ENCODE measurements around the gene P2RY2. TPM values are rescaled to one million over a fixed set of nuclear protein-coding genes. Genes with fewer than 3 reads are reported as not detected.

Gene P2RY2
- total RNA-seq: 2.1 and 2.5 TPM in 2 replicates

DNA sequence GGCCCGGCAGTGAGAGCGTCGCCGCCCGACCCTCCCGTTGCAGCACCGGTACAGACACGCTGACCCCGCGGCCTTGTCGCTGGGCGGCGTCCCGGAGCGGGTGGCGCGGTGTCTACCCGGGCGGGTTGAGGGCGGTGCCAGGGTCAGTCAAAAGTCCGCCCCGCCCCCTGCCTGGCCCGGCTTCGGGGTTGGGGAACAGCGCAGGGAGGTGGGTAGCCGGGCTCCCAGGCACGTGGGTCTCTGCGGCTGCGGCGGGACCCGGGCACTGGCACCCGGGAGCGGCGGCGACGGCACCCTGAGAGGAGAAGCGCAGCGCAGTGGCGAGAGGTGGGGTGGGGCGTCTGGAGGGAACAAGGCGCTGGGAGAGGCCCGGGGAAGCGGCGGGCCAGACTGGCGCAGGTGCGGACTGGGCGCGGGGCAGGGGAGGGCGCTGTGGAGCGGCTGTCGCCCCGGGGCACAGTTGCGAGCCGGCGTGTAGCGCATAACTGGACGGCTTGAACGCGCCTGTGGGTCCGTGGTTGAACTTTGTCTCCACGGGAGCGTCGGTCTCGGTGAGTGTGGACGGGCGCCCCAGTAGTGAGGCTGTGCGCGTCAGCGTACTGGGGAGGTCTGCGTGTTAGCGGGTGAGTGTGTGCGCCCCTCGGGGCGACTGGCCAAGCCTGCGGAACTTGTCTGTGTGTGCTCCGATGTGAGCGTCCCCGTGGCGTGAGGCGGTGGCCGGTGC, at the start of gene P2RY2:
Gene P2RY2, plus strand, starts transcription at position 176 of the 724 bp plus-strand sequence. CDS start 15,879 bp downstream, outside the sequence.

DNA sequence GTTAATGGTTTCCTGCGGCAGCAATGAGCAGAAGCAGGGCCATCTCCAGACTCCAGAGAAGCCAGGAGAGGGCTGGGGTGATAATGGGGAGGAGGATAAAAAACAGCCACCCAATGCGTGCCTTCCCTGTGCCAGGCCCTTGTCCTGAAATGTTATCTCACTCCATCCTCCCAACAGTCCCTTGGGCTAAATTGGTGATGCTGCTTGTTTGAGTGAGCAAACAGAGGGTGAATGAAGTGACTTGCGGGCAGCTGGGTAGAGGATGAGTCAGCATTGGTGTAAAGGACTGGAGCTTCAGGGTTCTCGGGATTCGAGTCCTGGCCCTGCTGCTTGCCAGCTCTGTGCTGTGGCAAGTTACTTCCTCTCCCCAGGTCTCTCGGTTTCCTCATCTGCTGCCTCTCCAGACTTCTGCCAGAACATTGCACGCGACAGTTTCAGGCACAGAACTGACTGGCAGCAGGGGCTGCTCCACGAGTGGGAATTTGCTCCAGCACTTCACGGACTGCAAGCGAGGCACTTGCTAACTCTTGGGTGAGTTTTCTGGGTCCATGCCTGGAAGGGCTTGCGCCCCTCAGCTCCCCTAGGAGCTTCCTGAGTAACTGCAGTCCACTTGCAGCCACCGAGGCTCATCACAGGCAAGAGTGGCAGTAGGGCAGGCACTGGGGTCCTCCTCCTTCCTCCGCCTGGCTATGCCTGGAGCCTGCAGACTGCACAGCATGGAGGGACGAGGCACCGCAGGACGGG, 54.0 kb downstream of the P2RY2 start, which contains the start of gene P2RY6:
Gene P2RY6, plus strand, starts transcription at position 403 of the 744 bp plus-strand sequence. CDS start 24,181 bp downstream, outside the sequence.

Other genes with a start within 250 kb of the P2RY2 start
- 23.5 and 25.5 TPM in 2 replicates for gene FCHSD2, start 76.0 kb upstream of the P2RY2 start, total RNA-seq
- 12.2 and 17.6 TPM in 2 replicates for gene P2RY6, start 54.1 kb downstream of the P2RY2 start, total RNA-seq
- 28.9 and 39.6 TPM in 2 replicates for gene ARHGEF17, start 90.0 kb downstream of the P2RY2 start, total RNA-seq
- gene RELT, start 158.1 kb downstream of the P2RY2 start, total RNA-seq: 3.2 and 4.3 TPM in 2 replicates

Measured in articular chondrocyte of knee joint (primary cell).